ENCODE measurements around the gene RBBP8NL. TPM values are rescaled to one million over a fixed set of nuclear protein-coding genes. Genes with fewer than 3 reads are reported as not detected.
A peak's percentile ranks its signal among the peaks of the same experiment; 100 is the strongest.
"Not testable (repeated sequence)": the region's sequence is repeated elsewhere in the genome, so short reads cannot be mapped to it uniquely, and the experiment has no call there.

RBBP8NL gene
- total RNA-seq, 1 experiment from 2014 or later = 39.2 TPM

GRCh38 chr20:62374331-62375152, 52.8 kb downstream of the RBBP8NL start:
- H3K9me3 ChIP-seq = no peaks in the 10 kb centered on the region
- CTCF ChIA-PET = interaction anchor here (0.9 to 3.2 kb wide), 6 partner anchors 8 to 72 kb away, joined by 4 to 21 read pairs (median 6); partner anchors contain the start of gene ADRM1
- H3K4me1 ChIP-seq = peaks cover 59% of the 10 kb centered on the region
- Mint-ChIP-seq H3K27me3 (ENCODE audit: insufficient read depth, unreplicated experiment) (no peaks in the 10 kb centered on the region), H3K4me1 (ENCODE audit: low read depth, unreplicated experiment) (peaks cover 20% of the 10 kb centered on the region), H3K9me3 (ENCODE audit: unreplicated experiment) (no peaks in the 10 kb centered on the region), H3K36me3 (ENCODE audit: insufficient read depth, unreplicated experiment) (peaks cover 20% of the 10 kb centered on the region), H3K4me3 (ENCODE audit: unreplicated experiment) (no peak overlapping the region), H3K27ac (ENCODE audit: unreplicated experiment) (peak overlapping the region; percentile 43)
- intact Hi-C loops (cut with micrococcal nuclease; ENCODE audit: unreplicated experiment) = no loop called here
- no peaks in the 10 kb centered on the region for H3K27me3 ChIP-seq (replicated peaks; ENCODE audit: control insufficient read depth, insufficient read depth, low read length)
- no peak overlapping the region for H3K4me3 ChIP-seq (ENCODE audit: low read depth, low read length)
- no TSS peak for BruUV-seq (replicated peaks)
- DNase-seq = no peak
- TF ChIP-seq, protein P1, sequence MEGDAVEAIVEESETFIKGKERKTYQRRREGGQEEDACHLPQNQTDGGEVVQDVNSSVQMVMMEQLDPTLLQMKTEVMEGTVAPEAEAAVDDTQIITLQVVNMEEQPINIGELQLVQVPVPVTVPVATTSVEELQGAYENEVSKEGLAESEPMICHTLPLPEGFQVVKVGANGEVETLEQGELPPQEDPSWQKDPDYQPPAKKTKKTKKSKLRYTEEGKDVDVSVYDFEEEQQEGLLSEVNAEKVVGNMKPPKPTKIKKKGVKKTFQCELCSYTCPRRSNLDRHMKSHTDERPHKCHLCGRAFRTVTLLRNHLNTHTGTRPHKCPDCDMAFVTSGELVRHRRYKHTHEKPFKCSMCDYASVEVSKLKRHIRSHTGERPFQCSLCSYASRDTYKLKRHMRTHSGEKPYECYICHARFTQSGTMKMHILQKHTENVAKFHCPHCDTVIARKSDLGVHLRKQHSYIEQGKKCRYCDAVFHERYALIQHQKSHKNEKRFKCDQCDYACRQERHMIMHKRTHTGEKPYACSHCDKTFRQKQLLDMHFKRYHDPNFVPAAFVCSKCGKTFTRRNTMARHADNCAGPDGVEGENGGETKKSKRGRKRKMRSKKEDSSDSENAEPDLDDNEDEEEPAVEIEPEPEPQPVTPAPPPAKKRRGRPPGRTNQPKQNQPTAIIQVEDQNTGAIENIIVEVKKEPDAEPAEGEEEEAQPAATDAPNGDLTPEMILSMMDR (IDR thresholded peaks at IDR 0.05; ENCODE audit: insufficient read depth in 1 of 2, low read depth in 1 of 2, low read length in 1 of 2, severe bottlenecking in 1 of 2, unreplicated experiment in 1 of 2) = no peak
- POLR2A ChIA-PET = interaction anchor here (0.6 to 2.2 kb wide), 3 partner anchors 9 to 13 kb away, joined by 3 to 9 read pairs (median 8); partner anchors contain the start of gene RPS21
- H3K36me3 ChIP-seq (ENCODE audit: control insufficient read depth, insufficient read depth, low read length) = no peaks in the 10 kb centered on the region

GRCh38 chr20:62373631-62374179, 53.6 kb downstream of the RBBP8NL start:
- H3K27me3 ChIP-seq (replicated peaks; ENCODE audit: control insufficient read depth, insufficient read depth, low read length); H3K27me3 Mint-ChIP-seq (ENCODE audit: insufficient read depth, unreplicated experiment); H3K9me3 ChIP-seq; H3K36me3 ChIP-seq (ENCODE audit: control insufficient read depth, insufficient read depth, low read length); BruUV-seq (replicated peaks); H3K4me3 ChIP-seq (ENCODE audit: low read depth, low read length); H3K9me3 Mint-ChIP-seq (ENCODE audit: unreplicated experiment); DNase-seq; H3K4me3 Mint-ChIP-seq (ENCODE audit: unreplicated experiment); intact Hi-C loops (cut with micrococcal nuclease; ENCODE audit: unreplicated experiment): not testable (repeated sequence)
- H3K4me1 ChIP-seq = peaks cover 68% of the 10 kb centered on the region
- Mint-ChIP-seq H3K4me1 (ENCODE audit: low read depth, unreplicated experiment) (peaks cover 28% of the 10 kb centered on the region), H3K27ac (ENCODE audit: unreplicated experiment) (peak overlapping the region; percentile 43), H3K36me3 (ENCODE audit: insufficient read depth, unreplicated experiment) (peaks cover 19% of the 10 kb centered on the region)
- POLR2A ChIA-PET = interaction anchor here (2.2 kb wide), 1 partner anchor 13 kb away, joined by 8 read pairs; the partner anchor contains the start of gene RPS21
- CTCF ChIA-PET = interaction anchor here (0.9 to 3.2 kb wide), 5 partner anchors 8 to 71 kb away, joined by 4 to 21 read pairs (median 4); partner anchors contain the start of gene ADRM1

GRCh38 chr20:62372042-62372993, 55.0 kb downstream of the RBBP8NL start:
- Histone ChIP-seq H3K27me3 (replicated peaks; ENCODE audit: control insufficient read depth, insufficient read depth, low read length) (no peaks in the 10 kb centered on the region), H3K4me1 (peaks cover 68% of the 10 kb centered on the region), H3K36me3 (ENCODE audit: control insufficient read depth, insufficient read depth, low read length) (no peaks in the 10 kb centered on the region), H3K4me3 (ENCODE audit: low read depth, low read length) (no peak overlapping the region), H3K9me3 (no peaks in the 10 kb centered on the region)
- H3K4me3 Mint-ChIP-seq (ENCODE audit: unreplicated experiment) = no peak overlapping the region
- DNase-seq = no peak
- H3K36me3 Mint-ChIP-seq (ENCODE audit: insufficient read depth, unreplicated experiment) = peaks cover 27% of the 10 kb centered on the region
- intact Hi-C loops (cut with micrococcal nuclease; ENCODE audit: unreplicated experiment) = no loop called here
- CTCF ChIA-PET = interaction anchor here (1.1 kb wide), 1 partner anchor 10 kb away, joined by 5 read pairs; no protein-coding TSS in a partner anchor
- TF ChIP-seq, protein P1 (IDR thresholded peaks at IDR 0.05; ENCODE audit: insufficient read depth in 1 of 2, low read depth in 1 of 2, low read length in 1 of 2, severe bottlenecking in 1 of 2, unreplicated experiment in 1 of 2) = no peak
- peak overlapping the region; percentile 6 for H3K27ac Mint-ChIP-seq (ENCODE audit: unreplicated experiment)
- BruUV-seq (replicated peaks) = no TSS peak
- no peaks in the 10 kb centered on the region for H3K9me3 Mint-ChIP-seq (ENCODE audit: unreplicated experiment)
- H3K27me3 Mint-ChIP-seq (ENCODE audit: insufficient read depth, unreplicated experiment) = no peaks in the 10 kb centered on the region
- POLR2A ChIA-PET = interaction anchor here (1.0 kb wide), 1 partner anchor 10 kb away, joined by 3 read pairs; no protein-coding TSS in a partner anchor
- H3K4me1 Mint-ChIP-seq (ENCODE audit: low read depth, unreplicated experiment) = peaks cover 34% of the 10 kb centered on the region
